Breast epithelium (tissue), 3 donors: ENCODE results near the gene ARPP19.

ENCODE experiments used
- CTCF ChIP-seq, 3 donors: fragments of 450-650 bp; IDR thresholded peaks; one replicate each; pipeline ENCODE4 v1.5.1; 2016 to 2017; ENCODE audit warnings: antibody characterized with exemption in 3 of 3, mild to moderate bottlenecking in 3 of 3, moderate library complexity in 3 of 3
- POLR2A ChIP-seq: fragments of 450-650 bp; IDR thresholded peaks from one replicate; pipeline ENCODE4 v1.6.1; 2016; ENCODE audit warnings: antibody characterized with exemption, mild to moderate bottlenecking, moderate library complexity
- POLR2AphosphoS5 ChIP-seq, 3 donors: sonication (generic); formaldehyde crosslinking; IDR thresholded peaks; one replicate each; pipeline ENCODE4 v1.6.1; 2017; ENCODE audit warnings: antibody characterized with exemption in 3 of 3

GRCh38 chr15:52557274-52557641 lies 11.6 kb downstream of the ARPP19 start:
- TF ChIP-seq CTCF (IDR thresholded peaks at IDR 0.05) = no peak
- no peak for TF ChIP-seq POLR2AphosphoS5 (IDR thresholded peaks at IDR 0.05)
- no peak for TF ChIP-seq POLR2A
